Ovary (tissue), 3 donors: ENCODE results near the gene CCL4L2.
"Not testable (repeated sequence)": the region's sequence is repeated elsewhere in the genome, so short reads cannot be mapped to it uniquely, and the experiment has no call there.

Source experiments
- CTCF ChIP-seq, 3 donors: fragments of 450-650 bp in 2 of 3; fragments of 200-600 bp in 1 of 3; IDR thresholded peaks; one replicate each; pipeline versions ENCODE4 v1.5.1 to v1.8.0; 2016 to 2022; ENCODE audit warnings: antibody characterized with exemption in 3 of 3, mild to moderate bottlenecking in 1 of 3
- POLR2A ChIP-seq: fragments of 450-650 bp; IDR thresholded peaks from one replicate; pipeline ENCODE4 v1.6.1; 2017; ENCODE audit warnings: antibody characterized with exemption, mild to moderate bottlenecking, moderate library complexity
- donor health status: DM: no; HTN: no; CAD: no.

DNA sequence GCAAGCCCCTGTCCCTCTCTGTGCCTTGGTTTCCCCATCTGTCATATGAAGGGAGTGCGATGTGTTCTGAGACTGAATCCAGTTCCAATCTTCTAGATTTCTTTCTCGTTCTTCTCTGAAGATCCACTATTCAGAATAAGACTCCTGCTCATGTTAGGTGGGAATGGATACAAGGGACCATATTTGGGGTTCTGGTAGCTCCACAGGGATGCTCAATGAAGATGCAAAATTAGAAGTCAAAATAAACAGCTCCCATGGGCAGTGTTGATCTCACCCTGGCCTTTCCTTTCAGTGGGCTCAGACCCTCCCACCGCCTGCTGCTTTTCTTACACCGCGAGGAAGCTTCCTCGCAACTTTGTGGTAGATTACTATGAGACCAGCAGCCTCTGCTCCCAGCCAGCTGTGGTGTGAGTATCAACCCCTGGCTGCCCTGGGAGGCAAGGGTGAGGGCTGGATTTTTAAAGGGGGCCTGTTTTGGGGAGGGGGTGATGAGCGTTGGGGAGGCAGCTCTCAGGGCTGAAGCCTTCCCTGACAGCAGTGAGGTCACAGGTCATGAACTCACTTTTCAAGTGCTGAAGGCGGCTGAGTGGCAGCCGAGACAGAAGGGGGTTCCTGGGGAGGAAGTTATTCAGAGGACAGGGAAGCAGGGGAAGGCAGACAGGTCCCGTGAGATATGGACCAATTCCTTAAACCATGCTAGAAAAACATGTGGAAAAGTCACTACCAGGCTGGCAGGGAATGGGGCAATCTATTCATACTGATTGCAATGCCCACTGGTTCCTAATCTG lies 815 bp downstream of the CCL4L2 start:
- TF ChIP-seq CTCF (IDR thresholded peaks at IDR 0.05); POLR2A: not testable (repeated sequence)
